GM18907 (cell line): Measurements from ENCODE around the gene NPAS3.

ENCODE experiments used
- ATAC-seq: cut with Tn5 transposase; IDR thresholded peaks from one replicate; pipeline ENCODE4 v1.9.1; 2021; ENCODE audit warnings: mild to moderate bottlenecking, moderate library complexity; ENCODE audit not compliant: unreplicated experiment

NPAS3 gene

GRCh38 chr14:33773205-33774030, 834.7 kb downstream of the NPAS3 start:
- no peak for ATAC-seq

GRCh38 chr14:33774161-33774560, 835.5 kb downstream of the NPAS3 start:
- ATAC-seq: no peak

GRCh38 chr14:33774723-33775470, 836.2 kb downstream of the NPAS3 start:
- no peak for ATAC-seq

GRCh38 chr14:33776871-33777270, 838.2 kb downstream of the NPAS3 start:
- no peak for ATAC-seq

GRCh38 chr14:33777681-33778080, 839.0 kb downstream of the NPAS3 start:
- no peak for ATAC-seq

- ATAC-seq: no peak
Observed at GRCh38 chr14:33780035-33780434, 841.4 kb downstream of the NPAS3 start.

GRCh38 chr14:33781236-33781635, 842.6 kb downstream of the NPAS3 start:
- no peak for ATAC-seq

GRCh38 chr14:33782923-33783322, 844.2 kb downstream of the NPAS3 start:
- no peak for ATAC-seq

- no peak for ATAC-seq
Observed at GRCh38 chr14:33786091-33786825, 847.6 kb downstream of the NPAS3 start.

GRCh38 chr14:33788161-33788560, 849.5 kb downstream of the NPAS3 start:
- ATAC-seq: no peak

- ATAC-seq: peak; percentile 41
Observed at GRCh38 chr14:33790996-33791395, 852.3 kb downstream of the NPAS3 start.

GRCh38 chr14:33792009-33792719, 853.5 kb downstream of the NPAS3 start:
- peak; percentile 84 for ATAC-seq

GRCh38 chr14:33792720-33793368, 854.2 kb downstream of the NPAS3 start:
- ATAC-seq: peak; percentile 61

GRCh38 chr14:33793398-33794110, 854.9 kb downstream of the NPAS3 start:
- ATAC-seq: no peak

GRCh38 chr14:33794791-33795305, 856.2 kb downstream of the NPAS3 start:
- no peak for ATAC-seq

GRCh38 chr14:33796356-33796755, 857.7 kb downstream of the NPAS3 start:
- ATAC-seq: no peak

GRCh38 chr14:33799705-33800570, 861.3 kb downstream of the NPAS3 start:
- ATAC-seq: no peak

GRCh38 chr14:33800735-33801163, 862.1 kb downstream of the NPAS3 start:
- no peak for ATAC-seq
